B cell (primary cell): ENCODE measurements around the gene ACTBL2. TPM values are rescaled to one million over a fixed set of nuclear protein-coding genes. Genes with fewer than 3 reads are reported as not detected.

Experiments
- ATAC-seq: fragments of 200-7000 bp; cut with Tn5 transposase; one replicate; pipeline ENCODE4 v1.10.0; 2021; ENCODE audit warnings: low read depth, mild to moderate bottlenecking, moderate number of reproducible peaks, moderate library complexity
- CTCF ChIA-PET: fragments of 350-600 bp; sonication (Branson Sonifier 250); formaldehyde crosslinking; loops from one replicate; lab custom pipeline; 2021; ENCODE audit warnings: antibody characterized with exemption, inconsistent platforms; lab: Charles Lee
- POLR2A ChIA-PET: fragments of 350-600 bp; sonication (Branson Sonifier 250); formaldehyde crosslinking; loops from one replicate; lab custom pipeline; 2021; ENCODE audit warnings: antibody characterized with exemption; lab: Charles Lee
- DNase-seq: peaks from one replicate; pipeline ENCODE4 v3.0.0; 2013
- H2AFZ ChIP-seq: 2 replicates; pipeline ENCODE4 v1.6.1; 2012; ENCODE audit warnings: mild to moderate bottlenecking, low read depth, low read length; ENCODE audit not compliant: insufficient read depth, poor library complexity, severe bottlenecking
- H3K27ac ChIP-seq, 2 donors: 1 replicate in 1 of 2; 2 replicates in 1 of 2; pipeline ENCODE4 v1.5.1; 2012 to 2013; ENCODE audit warnings: low read length in 2 of 2, mild to moderate bottlenecking in 2 of 2, moderate library complexity in 1 of 2
- H3K27me3 ChIP-seq, 4 experiments: fragments of 200-600 bp in 1 of 4; sonication (generic) in 1 of 4; replicated peaks in 1 of 4; 1 replicate in 2 of 4; 2 replicates in 2 of 4; pipeline versions ENCODE4 v1.6.1 to v1.7.0; 2013 to 2016; ENCODE audit warnings: low read length in 3 of 4, mild to moderate bottlenecking in 2 of 4, mixed read lengths in 1 of 4, moderate library complexity in 1 of 4; ENCODE audit not compliant: insufficient read depth in 4 of 4, control insufficient read depth in 3 of 4; ENCODE audit errors: control extremely low read depth in 1 of 4
- H3K36me3 ChIP-seq, 2 experiments: replicated peaks in 1 of 2; 1 replicate in 1 of 2; 2 replicates in 1 of 2; pipeline versions ENCODE4 v1.6.1 to v1.7.1; 2013; ENCODE audit warnings: low read length in 1 of 2; ENCODE audit not compliant: insufficient read depth in 2 of 2, control insufficient read depth in 1 of 2; ENCODE audit errors: control extremely low read depth in 1 of 2, extremely low read depth in 1 of 2
- H3K4me1 ChIP-seq, 2 donors: fragments of 200-600 bp in 1 of 2; sonication (generic) in 1 of 2; 1 replicate in 1 of 2; 2 replicates in 1 of 2; pipeline versions ENCODE4 v1.5.1 to v1.6.1; 2013 to 2017; ENCODE audit warnings: low read length in 2 of 2; ENCODE audit not compliant: control insufficient read depth in 2 of 2, insufficient read depth in 2 of 2
- H3K4me2 ChIP-seq: replicated peaks from 2 replicates; pipeline ENCODE3; 2012; ENCODE audit warnings: mild to moderate bottlenecking, low read depth, low read length; ENCODE audit not compliant: poor library complexity, severe bottlenecking
- H3K4me3 ChIP-seq, 5 experiments: fragments of 200-600 bp in 1 of 5; sonication (generic) in 1 of 5; 1 replicate in 3 of 5; 2 replicates in 2 of 5; pipeline versions ENCODE4 v1.5.1 to v1.7.0; 2011 to 2016; ENCODE audit warnings: low read length in 4 of 5, mild to moderate bottlenecking in 4 of 5, low read depth in 2 of 5, control low read depth in 1 of 5, moderate library complexity in 1 of 5; ENCODE audit not compliant: insufficient read depth in 1 of 5; ENCODE audit errors: control extremely low read depth in 1 of 5, extremely low read depth in 1 of 5
- H3K79me2 ChIP-seq: fragments of 200-600 bp; sonication (generic); one replicate; pipeline ENCODE4 v1.6.0; 2016; ENCODE audit warnings: low read length; ENCODE audit not compliant: control insufficient read depth, insufficient read depth
- H3K9ac ChIP-seq: fragments of 200-600 bp; sonication (generic); 2 replicates; pipeline ENCODE4 v1.6.1; 2017; ENCODE audit warnings: mild to moderate bottlenecking, low read length, moderate library complexity
- H3K9me3 ChIP-seq, 3 donors: one replicate each; pipeline versions ENCODE4 v1.6.1 to v1.7.1; 2013; ENCODE audit warnings: low read length in 2 of 3; ENCODE audit not compliant: control insufficient read depth in 2 of 3, insufficient read depth in 1 of 3; ENCODE audit errors: control extremely low read depth in 1 of 3
- H4K20me1 ChIP-seq: 2 replicates; pipeline ENCODE4 v1.6.0; 2012; ENCODE audit warnings: mild to moderate bottlenecking, low read length; ENCODE audit not compliant: insufficient read depth, control insufficient read depth, poor library complexity, severe bottlenecking
- H3K27ac Mint-ChIP-seq: one replicate; pipeline ENCODE4 v1.8.0; 2021; ENCODE audit warnings: mixed read lengths
- H3K27me3 Mint-ChIP-seq: one replicate; pipeline ENCODE4 v1.8.0; 2021; ENCODE audit warnings: mixed read lengths
- H3K4me1 Mint-ChIP-seq: one replicate; pipeline ENCODE4 v1.8.0; 2021; ENCODE audit warnings: mixed read lengths
- H3K4me3 Mint-ChIP-seq: one replicate; pipeline ENCODE4 v1.8.0; 2021; ENCODE audit warnings: mixed read lengths
- H3K9me3 Mint-ChIP-seq: one replicate; pipeline ENCODE4 v1.8.0; 2022; ENCODE audit warnings: mixed read lengths; ENCODE audit not compliant: insufficient read depth
- EZH2 ChIP-seq: IDR thresholded peaks from 2 replicates; pipeline ENCODE4 v1.6.1; 2012; ENCODE audit warnings: borderline replicate concordance, low read depth, mild to moderate bottlenecking, moderate library complexity, low read length; ENCODE audit not compliant: insufficient read depth, poor library complexity, severe bottlenecking
- WGBS: methylation state at CpG from one replicate; pipeline ENCODE4 v1.1.5; 2013; ENCODE audit warnings: missing lambda C conversion rate; ENCODE audit not compliant: insufficient coverage; 5-methylcytosine and 5-hydroxymethylcytosine counted together
- intact Hi-C: fragments of 100-400 bp; cut with micrococcal nuclease; formaldehyde crosslinking; loops from one replicate; pipeline ENCODE4 v1.10.0; 2022
- polyA plus RNA-seq: library from polyadenylated mRNA; depleted of rRNA; stranded (reverse); fragments of >200 nt; gene quantifications from 2 replicates; pipeline ENCODE4 v1.2.3, GENCODE V29; 2012
- total RNA-seq, 2 donors: library from RNA; stranded (reverse); fragments of 120-200 nt in 1 of 2; gene quantifications; 1 replicate in 1 of 2; 2 replicates in 1 of 2; pipeline versions ENCODE4 v1.2.3 to v1.2.4, GENCODE V29; 2013 to 2022
- TF ChIP-seq, protein P1 (sequence below): fragments of 200-600 bp; IDR thresholded peaks from one replicate; pipeline ENCODE4 v1.8.0; 2022; ENCODE audit warnings: antibody characterized with exemption, mild to moderate bottlenecking

Gene ACTBL2
- total and polyA plus RNA-seq, 2 donors (not counting 1 experiment from before 2014, with no cell fraction given) = not detected

DNA sequence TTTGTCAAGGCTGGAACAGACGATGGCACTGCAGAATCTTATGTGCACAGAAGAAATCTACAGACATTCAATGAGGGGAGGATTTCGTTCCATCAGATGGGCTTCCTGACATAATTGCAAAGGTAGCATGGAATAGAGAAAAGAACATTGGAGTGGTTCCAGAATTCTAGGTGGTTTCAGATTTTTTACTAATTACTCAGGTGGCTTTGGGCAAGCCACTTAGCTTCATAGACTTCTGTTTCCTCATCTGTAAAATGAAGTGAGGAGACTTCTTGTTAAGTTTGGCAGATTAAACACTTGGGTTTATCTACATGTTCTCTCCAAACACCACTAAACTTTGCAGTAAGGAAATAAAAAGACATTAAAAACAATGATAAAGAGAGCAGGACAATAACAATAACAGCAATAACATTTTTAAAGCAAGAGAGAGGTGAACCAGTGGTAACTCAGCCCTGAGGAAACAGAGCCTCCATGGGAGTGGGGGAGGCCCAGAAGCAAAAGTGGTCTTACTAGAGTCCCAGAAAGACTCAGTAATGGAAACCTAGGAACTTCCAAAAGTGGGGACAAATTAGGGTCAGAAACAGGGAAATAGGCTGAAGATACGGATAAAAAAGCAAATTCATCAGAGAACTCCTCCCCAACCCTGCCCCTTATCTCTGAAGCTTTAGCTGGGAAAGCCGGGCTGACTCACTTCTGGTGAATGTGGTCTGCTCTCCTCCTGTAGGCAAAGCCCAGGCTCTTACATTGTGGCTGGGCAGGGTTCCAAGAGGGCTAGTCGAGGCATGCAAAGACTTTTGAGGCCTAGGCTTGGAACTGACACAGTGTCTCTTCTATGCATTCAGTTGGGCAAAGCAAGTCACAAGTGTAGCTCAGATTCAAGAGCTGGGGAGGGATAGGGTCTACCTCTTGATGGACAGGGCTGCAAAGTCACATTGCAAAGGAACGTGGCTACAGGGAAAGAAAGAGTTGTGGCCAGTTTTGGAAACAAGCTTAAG, 11.8 kb upstream of the ACTBL2 start:
- ChIA-PET POLR2A (no interaction called here), CTCF (no interaction called here)
- Histone ChIP-seq H3K4me1 (peaks cover 3 to 5% of the 10 kb centered on the region in 2 donors), H4K20me1 (no peaks in the 10 kb centered on the region), H2AFZ (no peak overlapping the region), H3K9ac (no peak overlapping the region), H3K9me3 (no peaks in the 10 kb centered on the region), H3K79me2 (no peaks in the 10 kb centered on the region), H3K36me3 (no peaks in the 10 kb centered on the region), H3K27me3 (no peaks in the 10 kb centered on the region), H3K4me2 (no peak overlapping the region), H3K27ac (no peak overlapping the region), H3K4me3 (no peak overlapping the region)
- intact Hi-C loops = no loop called here
- H3K4me1 Mint-ChIP-seq = peaks cover 3% of the 10 kb centered on the region
- DNase-seq (no peak), ATAC-seq (no peak)
- H3K27me3 Mint-ChIP-seq = peaks cover 37% of the 10 kb centered on the region
- no peaks in the 10 kb centered on the region for H3K9me3 Mint-ChIP-seq
- 52% methylated on average over 5 of the region's 6 CpGs for WGBS
- TF ChIP-seq EZH2 = no peak
- TF ChIP-seq, protein P1, sequence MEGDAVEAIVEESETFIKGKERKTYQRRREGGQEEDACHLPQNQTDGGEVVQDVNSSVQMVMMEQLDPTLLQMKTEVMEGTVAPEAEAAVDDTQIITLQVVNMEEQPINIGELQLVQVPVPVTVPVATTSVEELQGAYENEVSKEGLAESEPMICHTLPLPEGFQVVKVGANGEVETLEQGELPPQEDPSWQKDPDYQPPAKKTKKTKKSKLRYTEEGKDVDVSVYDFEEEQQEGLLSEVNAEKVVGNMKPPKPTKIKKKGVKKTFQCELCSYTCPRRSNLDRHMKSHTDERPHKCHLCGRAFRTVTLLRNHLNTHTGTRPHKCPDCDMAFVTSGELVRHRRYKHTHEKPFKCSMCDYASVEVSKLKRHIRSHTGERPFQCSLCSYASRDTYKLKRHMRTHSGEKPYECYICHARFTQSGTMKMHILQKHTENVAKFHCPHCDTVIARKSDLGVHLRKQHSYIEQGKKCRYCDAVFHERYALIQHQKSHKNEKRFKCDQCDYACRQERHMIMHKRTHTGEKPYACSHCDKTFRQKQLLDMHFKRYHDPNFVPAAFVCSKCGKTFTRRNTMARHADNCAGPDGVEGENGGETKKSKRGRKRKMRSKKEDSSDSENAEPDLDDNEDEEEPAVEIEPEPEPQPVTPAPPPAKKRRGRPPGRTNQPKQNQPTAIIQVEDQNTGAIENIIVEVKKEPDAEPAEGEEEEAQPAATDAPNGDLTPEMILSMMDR = no peak
- no peak overlapping the region for H3K4me3 Mint-ChIP-seq
- H3K27ac Mint-ChIP-seq = no peak overlapping the region

GRCh38 chr5:57493034-57493433, 10.4 kb upstream of the ACTBL2 start:
- no peak overlapping the region for H3K27ac Mint-ChIP-seq
- WGBS = 80% methylated on average over 1 of the region's 1 CpG
- CTCF ChIA-PET = no interaction called here

More at GRCh38 chr5:57493034-57493433, 10.4 kb upstream of the ACTBL2 start:
- Mint-ChIP-seq H3K4me3 (no peak overlapping the region), H3K4me1 (peaks cover 2% of the 10 kb centered on the region), H3K27me3 (peaks cover 37% of the 10 kb centered on the region), H3K9me3 (no peaks in the 10 kb centered on the region)
- H2AFZ ChIP-seq = no peak overlapping the region
- intact Hi-C loops = no loop called here
- ATAC-seq (no peak), DNase-seq (no peak)
- H3K9ac ChIP-seq = no peak overlapping the region
- no peak overlapping the region for H3K27ac ChIP-seq
- no peaks in the 10 kb centered on the region for H3K9me3 ChIP-seq
- no peak overlapping the region for H3K4me3 ChIP-seq
- no peaks in the 10 kb centered on the region for H4K20me1 ChIP-seq
- H3K27me3 ChIP-seq = no peaks in the 10 kb centered on the region
- TF ChIP-seq, protein P1 = no peak
- no peak for TF ChIP-seq EZH2
- POLR2A ChIA-PET = no interaction called here
- peaks cover 3 to 5% of the 10 kb centered on the region in 2 donors for H3K4me1 ChIP-seq
- no peaks in the 10 kb centered on the region for H3K36me3 ChIP-seq
- no peak overlapping the region for H3K4me2 ChIP-seq
- H3K79me2 ChIP-seq = no peaks in the 10 kb centered on the region
